Heart left ventricle (tissue), 16 donors: ENCODE data around the gene PRKCA. TPM values are rescaled to one million over a fixed set of nuclear protein-coding genes. Genes with fewer than 3 reads are reported as not detected.

ENCODE experiments used
- ATAC-seq, 4 donors: fragments of 200-7000 bp; cut with Tn5 transposase; one replicate each; pipeline ENCODE4 v1.9.1; 2020 to 2022; ENCODE audit warnings: moderate library complexity in 4 of 4, mild to moderate bottlenecking in 3 of 4, moderate number of reproducible peaks in 1 of 4
- DNase-seq, 5 donors: peaks; one replicate each; pipeline ENCODE4 v3.0.0-alpha.2; 2020
- H3K27ac ChIP-seq, 12 donors: fragments of 200-600 bp; sonication (generic) in 4 of 12; one replicate each; pipeline versions ENCODE4 v1.5.0 to v1.8.0; 2016 to 2022; ENCODE audit warnings: mild to moderate bottlenecking in 2 of 12
- H3K27me3 ChIP-seq, 9 donors: fragments of 200-600 bp; sonication (generic) in 2 of 9; one replicate each; pipeline versions ENCODE4 v1.5.1 to v1.8.0; 2016 to 2022; ENCODE audit warnings: mild to moderate bottlenecking in 3 of 9
- H3K36me3 ChIP-seq, 9 donors: fragments of 200-600 bp; sonication (generic) in 2 of 9; one replicate each; pipeline versions ENCODE4 v1.5.0 to v1.8.0; 2018 to 2022; ENCODE audit warnings: mild to moderate bottlenecking in 2 of 9
- H3K4me1 ChIP-seq, 12 donors: fragments of 200-600 bp; sonication (generic) in 4 of 12; one replicate each; pipeline versions ENCODE4 v1.5.0 to v1.8.0; 2016 to 2022; ENCODE audit warnings: mild to moderate bottlenecking in 3 of 12
- H3K4me3 ChIP-seq, 12 donors: fragments of 200-600 bp; sonication (generic) in 4 of 12; one replicate each; pipeline versions ENCODE4 v1.5.0 to v1.8.0; 2017 to 2022; ENCODE audit warnings: mild to moderate bottlenecking in 9 of 12, moderate library complexity in 4 of 12
- H3K9me3 ChIP-seq, 12 donors: fragments of 200-600 bp; sonication (generic) in 4 of 12; one replicate each; pipeline versions ENCODE4 v1.5.0 to v1.8.0; 2016 to 2022; ENCODE audit warnings: mild to moderate bottlenecking in 1 of 12
- POLR2A ChIP-seq, 2 donors: fragments of 450-650 bp; IDR thresholded peaks; one replicate each; pipeline ENCODE4 v1.6.1; 2017; ENCODE audit warnings: antibody characterized with exemption in 2 of 2, mild to moderate bottlenecking in 2 of 2, moderate library complexity in 2 of 2
- WGBS, 4 donors: extraction: QIAGEN DNeasy Blood & Tissue Kit in 2 of 4; methylation state at CpG; one replicate each; pipeline versions ENCODE4 v1.1.5 to v1.1.7; 2013 to 2018; 5-methylcytosine and 5-hydroxymethylcytosine counted together
- intact Hi-C, 10 donors: fragments of 100-400 bp; cut with DNase I; formaldehyde crosslinking; loops; one replicate each; pipeline versions ENCODE4 v1.11.1 to v1.14.2; 2022
- polyA plus RNA-seq, 2 donors: library from polyadenylated mRNA; stranded (reverse); fragments of 200-250 nt; gene quantifications; one replicate each; pipeline ENCODE4 v1.2.3, GENCODE V29; 2013
- total RNA-seq, 9 donors: library from RNA; depleted of rRNA in 2 of 9; stranded (reverse); fragments of >200 nt in 2 of 9; fragmentation: NEBNext Ultra II Directional in 3 of 9; extraction: Animal tissue kit (Norgen Biotek cat#: 25700) in 3 of 9; gene quantifications; one replicate each; pipeline versions ENCODE4 v1.1.0 to v1.2.4, GENCODE V29; 2016 to 2023
- TF ChIP-seq, protein P1 (sequence below), 12 donors: fragments of 200-600 bp; sonication (generic) in 4 of 12; IDR thresholded peaks; one replicate each; pipeline versions ENCODE4 v1.5.0 to v1.8.0; 2018 to 2022; ENCODE audit warnings: antibody characterized with exemption in 12 of 12, mild to moderate bottlenecking in 5 of 12
- donor health status: ischemic (EF 13 %, LVEDD 7.1; RV severe dilation, severe dysfunction).
- donor health status: healthy with polysubstance abuse.
- donor health status: DM: no; HTN: yes; CAD: no.
- donor health status: DM: no; HTN: no; CAD: no.
- donor health status: ischemic (EF 25% LVEDD 6.9; RV normal size, moderate dysfunction).
- donor health status: ischemic (EF 25% LVEDD 5.7; RV mildly dilated, moderate dysfunction).
- donor health status: healthy.
- donor health status: DM: yes; HTN: yes; CAD: no.
- donor health status: ischemic (EF 35%, LVEDD 5.7; RV mildly dilated, moderate dysfunction).
- donor health status: nonischemic (EF 11% LVEDD 7.7; RV severe dilation, severe dysfunction).
- donor health status: DM: yes; HTN: yes; CAD: no.
- donor health status: PGD.
- donor health status: ischemic (EF 29% LVEDD 5.4; RV normal size, mild dysfunction).
- donor health status: nonischemic (EF 23%, LVEDD 6.1; RV moderate dilation, normal function).

The PRKCA gene
- total and polyA plus RNA-seq, 11 donors: 3.4 to 26.8 (median 11.4) TPM

DNA sequence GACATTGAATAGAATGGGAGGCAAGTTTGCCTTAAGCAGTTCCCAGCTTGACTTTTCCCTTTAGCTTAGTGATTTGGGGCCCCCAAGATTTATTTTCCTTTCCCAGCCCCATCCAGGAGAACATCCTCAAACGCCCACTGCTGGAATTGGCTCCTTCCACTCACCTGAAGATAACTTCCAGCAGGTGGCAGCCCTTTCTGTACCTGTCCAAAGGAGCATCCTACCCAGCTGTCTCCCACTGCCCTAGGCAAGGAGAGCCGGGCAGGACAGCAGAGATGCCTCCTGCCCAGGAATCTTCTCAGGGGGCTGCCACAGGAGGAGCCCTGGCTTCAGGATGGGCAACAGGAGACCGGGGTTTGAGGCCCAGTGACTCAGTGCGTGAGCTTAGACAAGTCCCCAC is 538.9 kb downstream of the PRKCA start:
- 33 to 57% (median 40%) methylated on average over 4 of the region's 4 CpGs for WGBS, 4 donors
- H3K27ac ChIP-seq: no peak overlapping the region
- intact Hi-C loops: no loop called here
- no peak overlapping the region for H3K4me3 ChIP-seq
- H3K4me1 ChIP-seq: no peaks in the 10 kb centered on the region
- TF ChIP-seq, protein P1, sequence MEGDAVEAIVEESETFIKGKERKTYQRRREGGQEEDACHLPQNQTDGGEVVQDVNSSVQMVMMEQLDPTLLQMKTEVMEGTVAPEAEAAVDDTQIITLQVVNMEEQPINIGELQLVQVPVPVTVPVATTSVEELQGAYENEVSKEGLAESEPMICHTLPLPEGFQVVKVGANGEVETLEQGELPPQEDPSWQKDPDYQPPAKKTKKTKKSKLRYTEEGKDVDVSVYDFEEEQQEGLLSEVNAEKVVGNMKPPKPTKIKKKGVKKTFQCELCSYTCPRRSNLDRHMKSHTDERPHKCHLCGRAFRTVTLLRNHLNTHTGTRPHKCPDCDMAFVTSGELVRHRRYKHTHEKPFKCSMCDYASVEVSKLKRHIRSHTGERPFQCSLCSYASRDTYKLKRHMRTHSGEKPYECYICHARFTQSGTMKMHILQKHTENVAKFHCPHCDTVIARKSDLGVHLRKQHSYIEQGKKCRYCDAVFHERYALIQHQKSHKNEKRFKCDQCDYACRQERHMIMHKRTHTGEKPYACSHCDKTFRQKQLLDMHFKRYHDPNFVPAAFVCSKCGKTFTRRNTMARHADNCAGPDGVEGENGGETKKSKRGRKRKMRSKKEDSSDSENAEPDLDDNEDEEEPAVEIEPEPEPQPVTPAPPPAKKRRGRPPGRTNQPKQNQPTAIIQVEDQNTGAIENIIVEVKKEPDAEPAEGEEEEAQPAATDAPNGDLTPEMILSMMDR (IDR thresholded peaks at IDR 0.05): no peak
- TF ChIP-seq POLR2A (IDR thresholded peaks at IDR 0.05): no peak
- no peaks in the 10 kb centered on the region for H3K36me3 ChIP-seq
- ATAC-seq (no peak), DNase-seq (no peak)
- peaks cover 0 to 5% (median 0%) of the 10 kb centered on the region in 12 donors for H3K9me3 ChIP-seq
- H3K27me3 ChIP-seq: peaks cover 0 to 18% (median 12%) of the 10 kb centered on the region in 9 donors

DNA sequence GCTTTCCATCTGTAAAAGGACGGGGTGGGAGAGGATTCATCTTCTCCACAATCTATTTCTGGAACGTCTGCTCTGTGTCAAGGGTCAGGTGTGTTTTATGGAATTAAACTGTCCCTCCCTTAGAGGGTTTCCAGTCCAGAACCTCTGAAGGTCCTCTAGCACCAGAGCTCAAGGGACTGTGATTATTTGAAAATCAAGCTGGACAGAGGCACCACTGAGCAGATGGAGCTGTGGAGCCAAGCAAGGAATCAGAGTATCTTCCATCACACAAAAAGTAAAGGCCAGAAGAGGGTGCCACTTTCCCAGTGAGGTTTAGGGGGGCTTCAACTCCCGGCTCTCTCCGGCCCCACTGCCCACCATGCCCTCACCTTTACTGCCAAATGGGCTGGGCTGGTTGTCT is 539.3 kb downstream of the PRKCA start:
- no peak for DNase-seq
- ATAC-seq: no peak
- no peaks in the 10 kb centered on the region for H3K36me3 ChIP-seq
- H3K27me3 ChIP-seq: peaks cover 0 to 14% (median 11%) of the 10 kb centered on the region in 9 donors
- H3K4me1 ChIP-seq: no peaks in the 10 kb centered on the region
- no peak overlapping the region for H3K4me3 ChIP-seq
- intact Hi-C loops: no loop called here
- no peak overlapping the region for H3K27ac ChIP-seq
- WGBS, 4 donors: 49 to 55% (median 54%) methylated on average over 2 to 4 of the region's 4 CpGs
- no peak for TF ChIP-seq POLR2A (IDR thresholded peaks at IDR 0.05)
- TF ChIP-seq, protein P1 (IDR thresholded peaks at IDR 0.05): no peak
- H3K9me3 ChIP-seq: peaks cover 0 to 8% (median 0%) of the 10 kb centered on the region in 12 donors

DNA sequence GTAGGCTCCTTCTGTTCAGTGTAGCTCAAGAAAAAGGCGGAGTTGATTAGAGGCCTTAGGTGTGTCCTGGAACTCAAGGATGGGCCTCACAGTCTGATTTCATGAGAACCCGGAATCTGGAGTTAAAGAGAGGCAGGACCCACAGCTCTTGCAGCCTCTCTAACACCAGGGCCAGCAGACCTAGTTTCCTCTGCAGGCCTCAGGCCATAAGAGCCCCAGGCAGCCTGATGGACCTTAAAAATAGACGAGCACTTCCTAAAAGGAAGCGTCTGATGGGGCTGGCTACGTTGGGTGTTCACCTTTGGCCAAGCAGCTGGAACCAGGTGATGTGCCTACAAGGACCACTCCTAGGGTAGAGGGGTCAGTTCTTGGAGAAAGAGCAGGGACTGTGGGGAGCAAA is 540.1 kb downstream of the PRKCA start:
- no peak overlapping the region for H3K4me3 ChIP-seq
- no peak for ATAC-seq
- H3K4me1 ChIP-seq: no peaks in the 10 kb centered on the region
- intact Hi-C loops: no loop called here
- H3K27ac ChIP-seq: no peak overlapping the region
- H3K36me3 ChIP-seq: no peaks in the 10 kb centered on the region
- no peak for DNase-seq
- H3K27me3 ChIP-seq: peaks cover 0 to 12% (median 6%) of the 10 kb centered on the region in 9 donors
- WGBS, 4 donors: 69 to 83% (median 74%) methylated on average over 5 of the region's 5 CpGs
- peaks cover 0 to 8% (median 0%) of the 10 kb centered on the region in 12 donors for H3K9me3 ChIP-seq
- TF ChIP-seq, protein P1 (IDR thresholded peaks at IDR 0.05): no peak
- TF ChIP-seq POLR2A (IDR thresholded peaks at IDR 0.05): no peak

DNA sequence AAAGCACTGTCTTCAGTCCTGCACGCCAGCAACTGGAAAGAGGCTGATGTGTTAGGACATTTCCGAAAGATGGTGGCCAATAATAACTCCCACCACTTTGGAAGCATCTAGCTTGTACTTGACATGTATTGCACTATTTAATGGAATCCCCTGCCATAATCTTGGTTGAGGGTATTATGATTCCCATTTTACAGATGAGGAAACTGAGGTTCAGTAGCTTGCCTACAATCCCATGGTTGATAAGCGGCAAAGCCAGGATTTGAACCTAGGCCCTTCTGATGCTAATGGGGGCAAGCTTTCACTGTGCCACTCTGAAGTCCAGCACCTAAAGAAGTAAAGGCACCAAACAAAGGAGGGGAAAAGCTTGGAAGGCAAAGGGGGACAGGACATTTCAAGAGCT is 540.5 kb downstream of the PRKCA start:
- no peak for ATAC-seq
- Histone ChIP-seq H3K4me1 (no peaks in the 10 kb centered on the region), H3K36me3 (no peaks in the 10 kb centered on the region), H3K9me3 (peaks cover 0 to 8% (median 0%) of the 10 kb centered on the region in 12 donors), H3K4me3 (no peak overlapping the region), H3K27me3 (peaks cover 0 to 12% (median 8%) of the 10 kb centered on the region in 9 donors), H3K27ac (no peak overlapping the region)
- intact Hi-C loops: no loop called here
- peak in 1 of 5 donors; percentile 2 for DNase-seq
- TF ChIP-seq, protein P1 (IDR thresholded peaks at IDR 0.05): no peak
- no peak for TF ChIP-seq POLR2A (IDR thresholded peaks at IDR 0.05)
- 95 to 100% (median 97%) methylated on average over 3 of the region's 3 CpGs for WGBS, 4 donors
